K562 treated with DMSO at 1 percent for 48 hours (cell line): ENCODE results near the gene CCNT1. TPM values are rescaled to one million over a fixed set of nuclear protein-coding genes. Genes with fewer than 3 reads are reported as not detected.

ENCODE experiments used
- total RNA-seq: library from RNA; unstranded; fragments of 300-600 nt; gene quantifications from 2 replicates; pipeline ENCODE4 v1.2.3, GENCODE V29; 2022; ENCODE audit warnings: low replicate concordance; ENCODE audit errors: extremely low read depth

Gene CCNT1
- not detected in 2 replicates for total RNA-seq

GRCh38 chr12:48716493-48717251 lies at the start of gene CCNT1:
TSS of gene CCNT1 (minus strand) at chr12:48716707. CDS start at chr12:48716675, 32 bp downstream.

GRCh38 chr12:48681710-48682532 lies 34.6 kb downstream of the CCNT1 start, which contains the start of gene KANSL2:
TSS of gene KANSL2 (minus strand) at chr12:48682238. CDS start at chr12:48681632, 606 bp downstream.

Other genes with a start within 250 kb of the CCNT1 start
- gene ANP32D, start 244.1 kb downstream of the CCNT1 start, total RNA-seq, result not detected in 2 replicates
- not detected in 2 replicates for gene C12orf54, start 234.2 kb downstream of the CCNT1 start, total RNA-seq
- not detected in 2 replicates for gene OR8S1, start 191.1 kb downstream of the CCNT1 start, total RNA-seq
- gene LALBA, start 146.7 kb downstream of the CCNT1 start, total RNA-seq, result not detected in 2 replicates
- not detected in 2 replicates for gene KANSL2, start 34.5 kb downstream of the CCNT1 start, total RNA-seq
- not detected in 2 replicates for gene ADCY6, start 72.4 kb upstream of the CCNT1 start, total RNA-seq
- not detected in 2 replicates for gene CACNB3, start 101.8 kb upstream of the CCNT1 start, total RNA-seq
- gene DDX23, start 135.5 kb upstream of the CCNT1 start, total RNA-seq, result not detected in 2 replicates
- not detected in 2 replicates for gene RND1, start 149.2 kb upstream of the CCNT1 start, total RNA-seq
- not detected in 2 replicates for gene FKBP11, start 208.8 kb upstream of the CCNT1 start, total RNA-seq
- gene ARF3, start 240.8 kb upstream of the CCNT1 start, total RNA-seq, result 226 TPM in 1 of 2 replicates, not detected in the other